H9 (cell line): ENCODE data around the gene KCNMA1. TPM values are rescaled to one million over a fixed set of nuclear protein-coding genes. Genes with fewer than 3 reads are reported as not detected.

ENCODE experiments used
- DNase-seq: peaks from one replicate; pipeline ENCODE4 v3.0.0-alpha.2; 2017
- H2AFZ ChIP-seq: one replicate; pipeline ENCODE4 v1.6.1; 2013; ENCODE audit warnings: mild to moderate bottlenecking, low read length, control low read depth, moderate library complexity
- H2AK5ac ChIP-seq: 2 replicates; pipeline ENCODE4 v1.6.1; 2013; ENCODE audit warnings: low read length, control low read depth, mixed read lengths; ENCODE audit not compliant: insufficient read length
- H2BK120ac ChIP-seq: one replicate; pipeline ENCODE4 v1.6.1; 2013; ENCODE audit warnings: low read depth, mild to moderate bottlenecking, low read length, control low read depth, inconsistent platforms; ENCODE audit not compliant: poor library complexity, severe bottlenecking
- H2BK12ac ChIP-seq: 2 replicates; pipeline ENCODE4 v1.6.1; 2013; ENCODE audit warnings: low read length, control low read depth, mixed read lengths, low read depth; ENCODE audit not compliant: insufficient read length
- H2BK15ac ChIP-seq: 2 replicates; pipeline ENCODE4 v1.6.1; 2013; ENCODE audit warnings: low read depth, low read length, control low read depth
- H2BK20ac ChIP-seq: one replicate; pipeline ENCODE4 v1.6.1; 2013; ENCODE audit warnings: low read depth, mild to moderate bottlenecking, low read length, control low read depth, inconsistent platforms; ENCODE audit not compliant: poor library complexity, severe bottlenecking
- H2BK5ac ChIP-seq: 2 replicates; pipeline ENCODE4 v1.6.1; 2013; ENCODE audit warnings: low read length, control low read depth, mixed read lengths; ENCODE audit not compliant: insufficient read length
- H3K14ac ChIP-seq: 2 replicates; pipeline ENCODE4 v1.6.1; 2013; ENCODE audit warnings: low read length, control low read depth; ENCODE audit not compliant: insufficient read depth
- H3K18ac ChIP-seq: 2 replicates; pipeline ENCODE4 v1.6.1; 2013; ENCODE audit warnings: low read depth, mild to moderate bottlenecking, mixed read lengths, low read length, control low read depth; ENCODE audit not compliant: insufficient read length
- H3K23ac ChIP-seq: 2 replicates; pipeline ENCODE4 v1.6.1; 2013; ENCODE audit warnings: low read length, control low read depth, mixed read lengths, low read depth; ENCODE audit not compliant: insufficient read length
- H3K23me2 ChIP-seq: 2 replicates; pipeline ENCODE4 v1.6.1; 2013; ENCODE audit warnings: low read depth, mild to moderate bottlenecking, mixed read lengths, low read length, control low read depth; ENCODE audit not compliant: insufficient read length, poor library complexity, severe bottlenecking
- H3K27ac ChIP-seq: 2 replicates; pipeline ENCODE4 v1.5.1; 2013; ENCODE audit warnings: low read length, control low read depth, mixed read lengths, low read depth; ENCODE audit not compliant: insufficient read length
- H3K27me3 ChIP-seq: 2 replicates; pipeline ENCODE4 v1.6.1; 2013; ENCODE audit warnings: low read length, control low read depth, inconsistent platforms; ENCODE audit not compliant: insufficient read depth
- H3K4ac ChIP-seq: 2 replicates; pipeline ENCODE4 v1.6.1; 2013; ENCODE audit warnings: low read depth, mild to moderate bottlenecking, control low read depth, inconsistent platforms, low read length, moderate library complexity
- H3K4me1 ChIP-seq: 2 replicates; pipeline ENCODE4 v1.6.1; 2013; ENCODE audit warnings: low read length, control low read depth, inconsistent platforms; ENCODE audit not compliant: insufficient read depth
- H3K4me2 ChIP-seq: 2 replicates; pipeline ENCODE4 v1.6.1; 2013; ENCODE audit warnings: low read length, control low read depth, mixed read lengths; ENCODE audit not compliant: insufficient read length, insufficient read depth
- H3K56ac ChIP-seq: 2 replicates; pipeline ENCODE4 v1.6.1; 2013; ENCODE audit warnings: low read depth, mild to moderate bottlenecking, mixed read lengths, low read length, control low read depth; ENCODE audit not compliant: insufficient read length
- H3K79me1 ChIP-seq: 2 replicates; pipeline ENCODE4 v1.6.1; 2013; ENCODE audit warnings: low read depth, mild to moderate bottlenecking, moderate library complexity, low read length, control low read depth, inconsistent platforms; ENCODE audit not compliant: insufficient read depth, poor library complexity, severe bottlenecking
- H3K79me2 ChIP-seq: 2 replicates; pipeline ENCODE4 v1.6.1; 2013; ENCODE audit warnings: low read length, control low read depth, inconsistent platforms; ENCODE audit not compliant: insufficient read depth
- H3K9ac ChIP-seq: 2 replicates; pipeline ENCODE4 v1.6.1; 2013; ENCODE audit warnings: low read length, control low read depth, mixed read lengths; ENCODE audit not compliant: insufficient read length; ENCODE audit errors: extremely low read depth
- H3K9me3 ChIP-seq: one replicate; pipeline ENCODE4 v1.6.1; 2013; ENCODE audit warnings: low read depth, low read length, inconsistent platforms; ENCODE audit not compliant: control insufficient read depth
- H3T11ph ChIP-seq: one replicate; pipeline ENCODE4 v1.6.1; 2013; ENCODE audit warnings: mild to moderate bottlenecking, low read length, control low read depth, inconsistent platforms
- H4K20me1 ChIP-seq: one replicate; pipeline ENCODE4 v1.6.1; 2013; ENCODE audit not compliant: control insufficient read depth, insufficient read length, insufficient read depth
- H4K5ac ChIP-seq: 2 replicates; pipeline ENCODE4 v1.6.1; 2013; ENCODE audit warnings: low read depth, mild to moderate bottlenecking, mixed read lengths, low read length, control low read depth; ENCODE audit not compliant: insufficient read length
- H4K8ac ChIP-seq: replicated peaks from 2 replicates; pipeline ENCODE4 v1.6.1; 2013; ENCODE audit warnings: low read length, control low read depth, mixed read lengths, low read depth; ENCODE audit not compliant: insufficient read length
- H4K91ac ChIP-seq: 2 replicates; pipeline ENCODE4 v1.6.1; 2013; ENCODE audit warnings: low read depth, mild to moderate bottlenecking, moderate library complexity, mixed read lengths, low read length, control low read depth; ENCODE audit not compliant: insufficient read length
- H3K27ac Mint-ChIP-seq, 3 experiments: 2 replicates in 2 of 3; 3 replicates in 1 of 3; pipeline ENCODE4 v1.8.0; 2020 to 2021; ENCODE audit warnings: mixed read lengths in 3 of 3, mild to moderate bottlenecking in 1 of 3, moderate library complexity in 1 of 3
- H3K27me3 Mint-ChIP-seq: 2 replicates; pipeline ENCODE4 v1.8.0; 2021; ENCODE audit warnings: low read depth, mild to moderate bottlenecking, moderate library complexity, mixed read lengths
- H3K36me3 Mint-ChIP-seq, 3 experiments: 2 replicates in 2 of 3; 3 replicates in 1 of 3; pipeline ENCODE4 v1.8.0; 2020 to 2021; ENCODE audit warnings: low read depth in 3 of 3, mixed read lengths in 3 of 3; ENCODE audit not compliant: insufficient read depth in 1 of 3
- H3K4me1 Mint-ChIP-seq, 2 experiments: 2 replicates each; pipeline ENCODE4 v1.8.0; 2020; ENCODE audit warnings: mixed read lengths in 2 of 2
- H3K4me3 Mint-ChIP-seq, 2 experiments: 2 replicates in 1 of 2; 3 replicates in 1 of 2; pipeline ENCODE4 v1.8.0; 2020 to 2021; ENCODE audit warnings: mild to moderate bottlenecking in 2 of 2, mixed read lengths in 2 of 2, moderate library complexity in 1 of 2
- H3K9me3 Mint-ChIP-seq, 2 experiments: 2 replicates in 1 of 2; 3 replicates in 1 of 2; pipeline ENCODE4 v1.8.0; 2020; ENCODE audit warnings: mild to moderate bottlenecking in 2 of 2, mixed read lengths in 2 of 2, moderate library complexity in 1 of 2
- WGBS: extraction: QIAGEN DNeasy Blood & Tissue Kit; methylation state at CpG from one replicate; pipeline ENCODE4 v1.1.7; 2013; ENCODE audit warnings: missing lambda C conversion rate, low lambda C conversion rate, mixed read lengths; ENCODE audit not compliant: insufficient read length; ENCODE audit errors: extremely low coverage; 5-methylcytosine and 5-hydroxymethylcytosine counted together
- total RNA-seq: library from RNA; stranded (reverse); gene quantifications from 2 replicates; pipeline ENCODE4 v1.2.1, GENCODE V29; 2021
- TF ChIP-seq, protein P1 (sequence below): fragments of 200-600 bp; sonication (generic); conservative IDR thresholded peaks from 3 replicates; pipeline ENCODE4 v1.8.0; 2021; ENCODE audit warnings: antibody characterized with exemption, mild to moderate bottlenecking

KCNMA1 gene
- total RNA-seq, 1 experiment from 2014 or later, result 2.0 TPM

DNA sequence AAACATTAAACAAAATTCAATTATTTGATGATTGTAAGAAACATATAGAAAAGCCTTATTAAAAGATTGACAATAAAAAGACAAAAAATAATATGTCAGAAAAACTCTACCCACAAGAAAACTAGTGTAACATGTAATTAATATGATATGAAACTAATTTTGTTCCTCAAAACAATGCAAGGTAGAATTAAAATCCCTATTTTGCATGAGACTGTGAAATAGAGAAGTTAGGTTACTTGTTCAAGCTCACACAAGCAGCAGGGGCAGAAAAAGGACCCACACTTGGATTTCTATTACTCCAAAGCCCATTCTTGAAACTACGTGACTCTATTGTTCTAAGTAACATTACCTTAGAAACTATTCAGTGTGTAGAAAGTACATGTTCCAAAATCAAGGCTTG lies 96.4 kb downstream of the KCNMA1 start:
- H3K4me3 Mint-ChIP-seq, result no peak overlapping the region
- no peak overlapping the region for H3K27ac Mint-ChIP-seq
- H3K27me3 Mint-ChIP-seq, result no peaks in the 10 kb centered on the region; the same call in 1 of the 2 replicates

More for the DNA sequence above, 96.4 kb downstream of the KCNMA1 start:
- H2BK5ac ChIP-seq, result no peak overlapping the region
- no peak overlapping the region for H2BK120ac ChIP-seq
- no peak overlapping the region for H3T11ph ChIP-seq
- H3K56ac ChIP-seq, result no peak overlapping the region
- H2BK15ac ChIP-seq, result no peak overlapping the region
- H4K20me1 ChIP-seq, result no peaks in the 10 kb centered on the region
- H4K91ac ChIP-seq, result no peak overlapping the region
- no peaks in the 10 kb centered on the region for H3K23me2 ChIP-seq
- peaks cover 0 to 4% of the 10 kb centered on the region in 2 experiments; a peak in 2 of 4 replicates for H3K4me1 Mint-ChIP-seq
- H3K4me1 ChIP-seq, result no peaks in the 10 kb centered on the region
- no peaks in the 10 kb centered on the region for H3K79me1 ChIP-seq
- H3K27ac ChIP-seq, result no peak overlapping the region
- H3K9ac ChIP-seq, result no peak overlapping the region
- no peak overlapping the region for H3K4me2 ChIP-seq
- H3K79me2 ChIP-seq, result no peaks in the 10 kb centered on the region
- no peak overlapping the region for H3K4ac ChIP-seq
- no peak overlapping the region for H2AK5ac ChIP-seq
- WGBS, result no CpG with 5 or more reads among the region's 1 CpG
- no peak overlapping the region for H4K5ac ChIP-seq
- peaks cover 0 to 3% of the 10 kb centered on the region in 2 experiments; a peak in 3 of 5 replicates for H3K9me3 Mint-ChIP-seq
- H2BK20ac ChIP-seq, result no peak overlapping the region
- TF ChIP-seq, protein P1, sequence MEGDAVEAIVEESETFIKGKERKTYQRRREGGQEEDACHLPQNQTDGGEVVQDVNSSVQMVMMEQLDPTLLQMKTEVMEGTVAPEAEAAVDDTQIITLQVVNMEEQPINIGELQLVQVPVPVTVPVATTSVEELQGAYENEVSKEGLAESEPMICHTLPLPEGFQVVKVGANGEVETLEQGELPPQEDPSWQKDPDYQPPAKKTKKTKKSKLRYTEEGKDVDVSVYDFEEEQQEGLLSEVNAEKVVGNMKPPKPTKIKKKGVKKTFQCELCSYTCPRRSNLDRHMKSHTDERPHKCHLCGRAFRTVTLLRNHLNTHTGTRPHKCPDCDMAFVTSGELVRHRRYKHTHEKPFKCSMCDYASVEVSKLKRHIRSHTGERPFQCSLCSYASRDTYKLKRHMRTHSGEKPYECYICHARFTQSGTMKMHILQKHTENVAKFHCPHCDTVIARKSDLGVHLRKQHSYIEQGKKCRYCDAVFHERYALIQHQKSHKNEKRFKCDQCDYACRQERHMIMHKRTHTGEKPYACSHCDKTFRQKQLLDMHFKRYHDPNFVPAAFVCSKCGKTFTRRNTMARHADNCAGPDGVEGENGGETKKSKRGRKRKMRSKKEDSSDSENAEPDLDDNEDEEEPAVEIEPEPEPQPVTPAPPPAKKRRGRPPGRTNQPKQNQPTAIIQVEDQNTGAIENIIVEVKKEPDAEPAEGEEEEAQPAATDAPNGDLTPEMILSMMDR, result no peak
- H3K27me3 ChIP-seq, result no peaks in the 10 kb centered on the region; the same call in 1 of the 2 replicates
- H3K36me3 Mint-ChIP-seq, result no peaks in the 10 kb centered on the region
- H2BK12ac ChIP-seq, result no peak overlapping the region
- no peak overlapping the region for H4K8ac ChIP-seq
- no peak overlapping the region for H3K18ac ChIP-seq
- no peaks in the 10 kb centered on the region for H3K9me3 ChIP-seq
- H3K14ac ChIP-seq, result no peak overlapping the region
- DNase-seq, result no peak
- no peak overlapping the region for H2AFZ ChIP-seq
- no peak overlapping the region for H3K23ac ChIP-seq
